ENCODE data around the gene TTI1. TPM values are rescaled to one million over a fixed set of nuclear protein-coding genes. Genes with fewer than 3 reads are reported as not detected.

The TTI1 gene
- total RNA-seq, 1 experiment from 2014 or later = 37.4 TPM

DNA sequence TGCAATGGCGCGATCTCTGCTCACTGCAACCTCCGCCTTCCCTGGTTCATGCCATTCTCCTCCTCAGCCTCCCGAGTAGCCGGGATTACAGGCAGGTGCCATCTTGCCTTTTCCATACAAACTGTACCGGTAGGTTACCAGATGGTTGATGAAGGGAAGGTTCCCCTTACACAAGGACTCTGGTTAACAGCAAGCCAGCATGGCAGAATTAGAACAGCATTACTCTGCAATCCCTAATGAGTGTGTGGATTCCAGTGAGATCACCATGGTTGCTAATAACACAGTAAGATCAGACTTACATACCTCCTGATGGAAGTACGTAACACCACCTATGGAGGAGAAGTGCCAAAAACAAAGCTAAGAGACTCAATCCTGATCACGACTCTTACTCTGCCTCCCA is 51.7 kb downstream of the TTI1 start:
- Mint-ChIP-seq H3K36me3 (ENCODE audit: insufficient read depth in 1 of 3, low read depth in 3 of 3) (peaks cover 11 to 21% (median 15%) of the 10 kb centered on the region in 3 experiments; a peak in 6 of 7 replicates), H3K27me3 (ENCODE audit: low read depth) (peaks cover 5% of the 10 kb centered on the region), H3K4me1 (peaks cover 12 to 27% of the 10 kb centered on the region in 2 experiments), H3K9me3 (no peaks in the 10 kb centered on the region), H3K4me3 (no peak overlapping the region; a peak in 1 of 5 replicates), H3K27ac (peak overlapping the region in 1 of 3 experiments; percentile 53; a peak in 2 of 7 replicates)
- H2BK120ac ChIP-seq (ENCODE audit: low read depth, low read length, poor library complexity, severe bottlenecking) = no peak overlapping the region
- H3K23ac ChIP-seq (ENCODE audit: insufficient read length, low read depth, low read length) = no peak overlapping the region
- no peak overlapping the region for H4K91ac ChIP-seq (ENCODE audit: insufficient read length, low read depth, low read length)
- no peak overlapping the region for H2BK15ac ChIP-seq (ENCODE audit: low read depth, low read length)
- H2BK20ac ChIP-seq (ENCODE audit: low read depth, low read length, poor library complexity, severe bottlenecking) = no peak overlapping the region
- H3T11ph ChIP-seq (ENCODE audit: low read length) = no peak overlapping the region
- no peaks in the 10 kb centered on the region for H3K27me3 ChIP-seq (ENCODE audit: insufficient read depth, low read length)
- no peak overlapping the region for H3K4ac ChIP-seq (ENCODE audit: low read depth, low read length)
- no peak overlapping the region for H2BK5ac ChIP-seq (ENCODE audit: insufficient read length, low read length)
- no peaks in the 10 kb centered on the region for H3K79me2 ChIP-seq (ENCODE audit: insufficient read depth, low read length)
- H4K5ac ChIP-seq (ENCODE audit: insufficient read length, low read depth, low read length) = no peak overlapping the region
- no peak overlapping the region for H3K14ac ChIP-seq (ENCODE audit: insufficient read depth, low read length)
- no peak overlapping the region for H3K56ac ChIP-seq (ENCODE audit: insufficient read length, low read depth, low read length)
- no peaks in the 10 kb centered on the region for H4K20me1 ChIP-seq (ENCODE audit: control insufficient read depth, insufficient read depth, insufficient read length)
- peaks cover 3% of the 10 kb centered on the region for H3K23me2 ChIP-seq (ENCODE audit: insufficient read length, low read depth, low read length, poor library complexity, severe bottlenecking)
- H3K9ac ChIP-seq (ENCODE audit: extremely low read depth, insufficient read length, low read length) = no peak overlapping the region
- H2BK12ac ChIP-seq (ENCODE audit: insufficient read length, low read depth, low read length) = no peak overlapping the region
- H3K9me3 ChIP-seq (ENCODE audit: control insufficient read depth, low read depth, low read length) = no peaks in the 10 kb centered on the region
- H3K79me1 ChIP-seq (ENCODE audit: insufficient read depth, low read depth, low read length, poor library complexity, severe bottlenecking) = no peaks in the 10 kb centered on the region
- no CpG with 5 or more reads among the region's 8 CpGs for WGBS (ENCODE audit: extremely low coverage, insufficient read length, low lambda C conversion rate)
- H2AFZ ChIP-seq (ENCODE audit: low read length) = no peak overlapping the region
- no peak overlapping the region for H3K27ac ChIP-seq (ENCODE audit: insufficient read length, low read depth, low read length)
- H3K18ac ChIP-seq (ENCODE audit: insufficient read length, low read depth, low read length) = no peak overlapping the region
- H3K4me2 ChIP-seq (ENCODE audit: insufficient read depth, insufficient read length, low read length) = no peak overlapping the region
- no peak overlapping the region for H2AK5ac ChIP-seq (ENCODE audit: insufficient read length, low read length)
- no peak for DNase-seq
- no peak overlapping the region for H4K8ac ChIP-seq (replicated peaks; ENCODE audit: insufficient read length, low read depth, low read length)
- TF ChIP-seq, protein P1, sequence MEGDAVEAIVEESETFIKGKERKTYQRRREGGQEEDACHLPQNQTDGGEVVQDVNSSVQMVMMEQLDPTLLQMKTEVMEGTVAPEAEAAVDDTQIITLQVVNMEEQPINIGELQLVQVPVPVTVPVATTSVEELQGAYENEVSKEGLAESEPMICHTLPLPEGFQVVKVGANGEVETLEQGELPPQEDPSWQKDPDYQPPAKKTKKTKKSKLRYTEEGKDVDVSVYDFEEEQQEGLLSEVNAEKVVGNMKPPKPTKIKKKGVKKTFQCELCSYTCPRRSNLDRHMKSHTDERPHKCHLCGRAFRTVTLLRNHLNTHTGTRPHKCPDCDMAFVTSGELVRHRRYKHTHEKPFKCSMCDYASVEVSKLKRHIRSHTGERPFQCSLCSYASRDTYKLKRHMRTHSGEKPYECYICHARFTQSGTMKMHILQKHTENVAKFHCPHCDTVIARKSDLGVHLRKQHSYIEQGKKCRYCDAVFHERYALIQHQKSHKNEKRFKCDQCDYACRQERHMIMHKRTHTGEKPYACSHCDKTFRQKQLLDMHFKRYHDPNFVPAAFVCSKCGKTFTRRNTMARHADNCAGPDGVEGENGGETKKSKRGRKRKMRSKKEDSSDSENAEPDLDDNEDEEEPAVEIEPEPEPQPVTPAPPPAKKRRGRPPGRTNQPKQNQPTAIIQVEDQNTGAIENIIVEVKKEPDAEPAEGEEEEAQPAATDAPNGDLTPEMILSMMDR (conservative IDR thresholded peaks at IDR 0.05) = no peak
- 0 out of 2 replicates have a peak, but pooled peaks cover 2% of the 10 kb centered on the region for H3K4me1 ChIP-seq (ENCODE audit: insufficient read depth, low read length)

Measured in H9 (cell line).